ENCODE data around the gene SLC13A5.

Gene SLC13A5

DNA sequence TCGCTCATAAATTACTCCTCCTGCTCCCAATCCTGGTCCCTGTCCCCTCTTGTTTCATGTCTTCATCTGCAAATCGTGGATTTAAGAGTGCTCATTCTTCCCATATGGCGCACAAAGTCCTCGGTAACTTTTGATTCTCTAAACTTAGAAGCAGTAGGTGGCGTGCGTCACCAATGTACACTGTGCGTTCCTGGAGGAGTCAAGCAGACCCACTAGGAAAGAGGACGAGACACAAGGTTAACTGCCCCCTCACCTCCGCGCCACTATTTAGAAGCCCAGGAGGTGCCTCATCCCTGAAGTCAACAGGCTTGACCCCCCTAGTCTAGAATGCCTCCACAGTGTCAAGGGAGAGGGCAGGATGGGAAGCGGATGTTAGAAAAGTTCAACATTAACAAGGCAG lies 2.9 kb downstream of the SLC13A5 start:
- Histone ChIP-seq H3K4me2 (ENCODE audit: low read depth, low read length, poor library complexity, severe bottlenecking) (no peak overlapping the region), H3K9me2 (replicated peaks; ENCODE audit: low read depth, low read length) (no peaks in the 10 kb centered on the region), H3K9ac (ENCODE audit: low read depth, low read length, poor library complexity, severe bottlenecking) (no peak overlapping the region), H3K79me2 (ENCODE audit: insufficient read depth, low read length) (no peaks in the 10 kb centered on the region), H4K20me1 (ENCODE audit: insufficient read depth, low read length, poor library complexity, severe bottlenecking) (no peaks in the 10 kb centered on the region), H2AFZ (ENCODE audit: low read length) (no peak overlapping the region), H3K27me3 (ENCODE audit: insufficient read depth, low read length, poor library complexity, severe bottlenecking) (no peaks in the 10 kb centered on the region), H3K4me1 (ENCODE audit: insufficient read depth, low read length, poor library complexity, severe bottlenecking) (no peaks in the 10 kb centered on the region), H3F3A (ENCODE audit: low read depth) (no peaks in the 10 kb centered on the region), H3K9me3 (ENCODE audit: insufficient read depth, low read depth, low read length) (no peaks in the 10 kb centered on the region), H3K36me3 (ENCODE audit: insufficient read depth, low read length) (no peaks in the 10 kb centered on the region), H3K4me3 (ENCODE audit: low read length, poor library complexity, severe bottlenecking) (no peak overlapping the region)
- no peak for TF ChIP-seq EZH2phosphoT487 (IDR thresholded peaks at IDR 0.05; ENCODE audit: borderline replicate concordance)
- TF ChIP-seq, protein P1, sequence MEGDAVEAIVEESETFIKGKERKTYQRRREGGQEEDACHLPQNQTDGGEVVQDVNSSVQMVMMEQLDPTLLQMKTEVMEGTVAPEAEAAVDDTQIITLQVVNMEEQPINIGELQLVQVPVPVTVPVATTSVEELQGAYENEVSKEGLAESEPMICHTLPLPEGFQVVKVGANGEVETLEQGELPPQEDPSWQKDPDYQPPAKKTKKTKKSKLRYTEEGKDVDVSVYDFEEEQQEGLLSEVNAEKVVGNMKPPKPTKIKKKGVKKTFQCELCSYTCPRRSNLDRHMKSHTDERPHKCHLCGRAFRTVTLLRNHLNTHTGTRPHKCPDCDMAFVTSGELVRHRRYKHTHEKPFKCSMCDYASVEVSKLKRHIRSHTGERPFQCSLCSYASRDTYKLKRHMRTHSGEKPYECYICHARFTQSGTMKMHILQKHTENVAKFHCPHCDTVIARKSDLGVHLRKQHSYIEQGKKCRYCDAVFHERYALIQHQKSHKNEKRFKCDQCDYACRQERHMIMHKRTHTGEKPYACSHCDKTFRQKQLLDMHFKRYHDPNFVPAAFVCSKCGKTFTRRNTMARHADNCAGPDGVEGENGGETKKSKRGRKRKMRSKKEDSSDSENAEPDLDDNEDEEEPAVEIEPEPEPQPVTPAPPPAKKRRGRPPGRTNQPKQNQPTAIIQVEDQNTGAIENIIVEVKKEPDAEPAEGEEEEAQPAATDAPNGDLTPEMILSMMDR (conservative IDR thresholded peaks at IDR 0.05; ENCODE audit: low read length): no peak

- H3K9me3 ChIP-seq (ENCODE audit: insufficient read depth, low read depth, low read length): no peaks in the 10 kb centered on the region
- H2AFZ ChIP-seq (ENCODE audit: low read length): no peak overlapping the region
- no peaks in the 10 kb centered on the region for H4K20me1 ChIP-seq (ENCODE audit: insufficient read depth, low read length, poor library complexity, severe bottlenecking)
- no peak overlapping the region for H3K9ac ChIP-seq (ENCODE audit: low read depth, low read length, poor library complexity, severe bottlenecking)
- no peaks in the 10 kb centered on the region for H3K9me2 ChIP-seq (replicated peaks; ENCODE audit: low read depth, low read length)
- no peak overlapping the region for H3K4me2 ChIP-seq (ENCODE audit: low read depth, low read length, poor library complexity, severe bottlenecking)
- no peak overlapping the region for H3K4me3 ChIP-seq (ENCODE audit: low read length, poor library complexity, severe bottlenecking)
- H3K36me3 ChIP-seq (ENCODE audit: insufficient read depth, low read length): no peaks in the 10 kb centered on the region
- no peaks in the 10 kb centered on the region for H3F3A ChIP-seq (ENCODE audit: low read depth)
- no peaks in the 10 kb centered on the region for H3K4me1 ChIP-seq (ENCODE audit: insufficient read depth, low read length, poor library complexity, severe bottlenecking)
- H3K79me2 ChIP-seq (ENCODE audit: insufficient read depth, low read length): no peaks in the 10 kb centered on the region
- TF ChIP-seq, protein P1 (conservative IDR thresholded peaks at IDR 0.05; ENCODE audit: low read length): no peak
- TF ChIP-seq EZH2phosphoT487 (IDR thresholded peaks at IDR 0.05; ENCODE audit: borderline replicate concordance): no peak
- no peaks in the 10 kb centered on the region for H3K27me3 ChIP-seq (ENCODE audit: insufficient read depth, low read length, poor library complexity, severe bottlenecking)
Measured at GRCh38 chr17:6708357-6708961, 4.7 kb downstream of the SLC13A5 start.

DNA sequence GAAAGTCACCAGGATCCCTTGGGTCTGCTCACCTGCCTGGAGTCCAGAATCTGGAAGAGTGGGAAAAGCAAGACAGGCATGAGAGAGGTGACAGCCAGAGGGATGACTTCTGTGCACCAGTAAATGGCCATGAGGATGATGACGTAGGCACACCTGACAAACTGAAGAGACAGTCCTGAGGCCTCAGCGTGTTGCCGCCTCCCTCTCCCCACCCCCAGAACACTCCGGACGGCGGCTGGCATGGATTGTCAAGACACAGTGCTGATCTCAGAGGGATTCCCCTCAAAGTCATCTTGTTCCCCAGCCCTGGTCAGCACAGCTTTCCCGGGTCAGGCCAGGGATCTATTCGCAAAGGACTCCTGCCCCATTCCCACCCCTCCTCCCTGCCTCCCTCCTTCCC lies 6.2 kb downstream of the SLC13A5 start:
- Histone ChIP-seq H3K4me3 (ENCODE audit: low read length, poor library complexity, severe bottlenecking) (no peak overlapping the region), H3K4me2 (ENCODE audit: low read depth, low read length, poor library complexity, severe bottlenecking) (no peak overlapping the region), H3K9me3 (ENCODE audit: insufficient read depth, low read depth, low read length) (no peaks in the 10 kb centered on the region), H3K9ac (ENCODE audit: low read depth, low read length, poor library complexity, severe bottlenecking) (no peak overlapping the region), H4K20me1 (ENCODE audit: insufficient read depth, low read length, poor library complexity, severe bottlenecking) (no peaks in the 10 kb centered on the region), H3K36me3 (ENCODE audit: insufficient read depth, low read length) (no peaks in the 10 kb centered on the region), H3K27me3 (ENCODE audit: insufficient read depth, low read length, poor library complexity, severe bottlenecking) (no peaks in the 10 kb centered on the region), H3K79me2 (ENCODE audit: insufficient read depth, low read length) (no peaks in the 10 kb centered on the region), H3K4me1 (ENCODE audit: insufficient read depth, low read length, poor library complexity, severe bottlenecking) (no peaks in the 10 kb centered on the region), H3K9me2 (replicated peaks; ENCODE audit: low read depth, low read length) (no peaks in the 10 kb centered on the region), H2AFZ (ENCODE audit: low read length) (no peak overlapping the region), H3F3A (ENCODE audit: low read depth) (no peaks in the 10 kb centered on the region)
- TF ChIP-seq EZH2phosphoT487 (IDR thresholded peaks at IDR 0.05; ENCODE audit: borderline replicate concordance): no peak
- TF ChIP-seq, protein P1 (conservative IDR thresholded peaks at IDR 0.05; ENCODE audit: low read length): no peak
